Ovary (tissue), 9 donors: ENCODE data around the gene FDX1. TPM values are rescaled to one million over a fixed set of nuclear protein-coding genes. Genes with fewer than 3 reads are reported as not detected.
"Not testable (repeated sequence)": the region's sequence is repeated elsewhere in the genome, so short reads cannot be mapped to it uniquely, and the experiment has no call there.

ENCODE experiments used
- DNase-seq, 5 donors: peaks; one replicate each; pipeline ENCODE4 v3.0.0-alpha.2; 2019 to 2020
- H3K27ac ChIP-seq, 2 donors: fragments of 200-600 bp; one replicate each; pipeline versions ENCODE4 v1.5.1 to v1.8.0; 2019 to 2022
- H3K27me3 ChIP-seq: fragments of 200-600 bp; one replicate; pipeline ENCODE4 v1.8.0; 2022
- H3K36me3 ChIP-seq: fragments of 200-600 bp; sonication (generic); one replicate; pipeline ENCODE4 v1.5.1; 2019
- H3K4me1 ChIP-seq: one replicate; pipeline ENCODE4 v1.8.1; 2013; ENCODE audit warnings: mild to moderate bottlenecking, moderate library complexity; ENCODE audit not compliant: insufficient read depth
- H3K4me3 ChIP-seq: fragments of 200-600 bp; sonication (generic); one replicate; pipeline ENCODE4 v1.5.1; 2017
- H3K9me3 ChIP-seq, 2 donors: fragments of 200-600 bp in 1 of 2; sonication (generic) in 1 of 2; one replicate each; pipeline versions ENCODE4 v1.5.1 to v1.8.1; 2013 to 2019; ENCODE audit warnings: mild to moderate bottlenecking in 1 of 2, moderate library complexity in 1 of 2
- EP300 ChIP-seq: sonication (generic); formaldehyde crosslinking; IDR thresholded peaks from one replicate; pipeline ENCODE4 v1.6.1; 2017; ENCODE audit warnings: antibody characterized with exemption
- POLR2A ChIP-seq: fragments of 450-650 bp; IDR thresholded peaks from one replicate; pipeline ENCODE4 v1.6.1; 2017; ENCODE audit warnings: antibody characterized with exemption, mild to moderate bottlenecking, moderate library complexity
- WGBS, 3 donors: extraction: QIAGEN DNeasy Blood & Tissue Kit in 1 of 3; methylation state at CpG; one replicate each; pipeline versions ENCODE4 v1.1.5 to v1.1.7; 2013 to 2017; 5-methylcytosine and 5-hydroxymethylcytosine counted together
- intact Hi-C, 4 donors: fragments of 100-400 bp; cut with DNase I; formaldehyde crosslinking; loops; one replicate each; pipeline versions ENCODE4 v1.11.0 to v1.15.1; 2022 to 2023
- polyA plus RNA-seq, 2 donors: library from polyadenylated mRNA; stranded (reverse); fragments of 200-250 nt in 1 of 2; fragments of 350-450 nt in 1 of 2; fragmentation: Illumina TruSeq in 1 of 2; extraction: RNeasy Lipid Tissue Mini Kit (QIAGEN cat#74804) in 1 of 2; gene quantifications; one replicate each; pipeline ENCODE4 v1.2.3, GENCODE V29; 2013 to 2014
- total RNA-seq, 7 donors: library from RNA; depleted of rRNA in 2 of 7; stranded (reverse); fragments of >200 nt in 2 of 7; fragmentation: NEBNext Ultra II Directional in 3 of 7; extraction: Animal tissue kit (Norgen Biotek cat#: 25700) in 3 of 7; gene quantifications; one replicate each; pipeline versions ENCODE4 v1.1.0 to v1.2.4, GENCODE V29; 2016 to 2023
- TF ChIP-seq, protein P1 (sequence below), 3 donors: fragments of 450-650 bp in 2 of 3; fragments of 200-600 bp in 1 of 3; IDR thresholded peaks; one replicate each; pipeline versions ENCODE4 v1.5.1 to v1.8.0; 2016 to 2022; ENCODE audit warnings: antibody characterized with exemption in 3 of 3, mild to moderate bottlenecking in 1 of 3
- donor health status: DM: no; HTN: no; CAD: no; lungs with moderate emphysema.
- donor health status: DM: no; HTN: no; CAD: no.
- donor health status: Bipolar disorder and iron deficiency.
- donor health status: DM: yes; HTN: yes; CAD: no.
- donor health status: DM: no; HTN: no; CAD: no.
- donor health status: DM: yes; HTN: yes; CAD: no.

FDX1 gene
- total and polyA plus RNA-seq, 9 donors = 8.3 to 184 (median 13.1) TPM

- no peak overlapping the region for H3K27ac ChIP-seq
- H3K27me3 ChIP-seq = no peaks in the 10 kb centered on the region
- no peaks in the 10 kb centered on the region for H3K36me3 ChIP-seq
- no peak for DNase-seq
- TF ChIP-seq, protein P1, sequence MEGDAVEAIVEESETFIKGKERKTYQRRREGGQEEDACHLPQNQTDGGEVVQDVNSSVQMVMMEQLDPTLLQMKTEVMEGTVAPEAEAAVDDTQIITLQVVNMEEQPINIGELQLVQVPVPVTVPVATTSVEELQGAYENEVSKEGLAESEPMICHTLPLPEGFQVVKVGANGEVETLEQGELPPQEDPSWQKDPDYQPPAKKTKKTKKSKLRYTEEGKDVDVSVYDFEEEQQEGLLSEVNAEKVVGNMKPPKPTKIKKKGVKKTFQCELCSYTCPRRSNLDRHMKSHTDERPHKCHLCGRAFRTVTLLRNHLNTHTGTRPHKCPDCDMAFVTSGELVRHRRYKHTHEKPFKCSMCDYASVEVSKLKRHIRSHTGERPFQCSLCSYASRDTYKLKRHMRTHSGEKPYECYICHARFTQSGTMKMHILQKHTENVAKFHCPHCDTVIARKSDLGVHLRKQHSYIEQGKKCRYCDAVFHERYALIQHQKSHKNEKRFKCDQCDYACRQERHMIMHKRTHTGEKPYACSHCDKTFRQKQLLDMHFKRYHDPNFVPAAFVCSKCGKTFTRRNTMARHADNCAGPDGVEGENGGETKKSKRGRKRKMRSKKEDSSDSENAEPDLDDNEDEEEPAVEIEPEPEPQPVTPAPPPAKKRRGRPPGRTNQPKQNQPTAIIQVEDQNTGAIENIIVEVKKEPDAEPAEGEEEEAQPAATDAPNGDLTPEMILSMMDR (IDR thresholded peaks at IDR 0.05) = no peak
- TF ChIP-seq POLR2A (no peak), EP300 (no peak)
- no peaks in the 10 kb centered on the region for H3K4me1 ChIP-seq
- 94 to 100% (median 98%) methylated on average over 1 of the region's 1 CpG for WGBS, 3 donors
- H3K9me3 ChIP-seq = no peaks in the 10 kb centered on the region
- H3K4me3 ChIP-seq = no peak overlapping the region
- intact Hi-C loops = no loop called here
These were observed 19.1 kb upstream of the FDX1 start for GRCh38 chr11:110410651-110411050.

GRCh38 chr11:110415081-110415480 lies 14.7 kb upstream of the FDX1 start:
- Histone ChIP-seq H3K27me3 (no peaks in the 10 kb centered on the region), H3K4me3 (no peak overlapping the region), H3K36me3 (no peaks in the 10 kb centered on the region), H3K27ac (no peak overlapping the region), H3K9me3 (no peaks in the 10 kb centered on the region), H3K4me1 (no peaks in the 10 kb centered on the region)
- intact Hi-C loops = no loop called here
- no peak for TF ChIP-seq POLR2A
- no peak for TF ChIP-seq EP300
- TF ChIP-seq, protein P1 (IDR thresholded peaks at IDR 0.05) = no peak
- 74 to 81% (median 76%) methylated on average over 2 of the region's 2 CpGs for WGBS, 3 donors
- DNase-seq = no peak

GRCh38 chr11:110421658-110422057 lies 8.1 kb upstream of the FDX1 start:
- H3K27me3 ChIP-seq, H3K4me3 ChIP-seq, H3K4me1 ChIP-seq, H3K9me3 ChIP-seq, DNase-seq, H3K36me3 ChIP-seq, H3K27ac ChIP-seq: not testable (repeated sequence)
- 84 to 90% (median 86%) methylated on average over 6 of the region's 6 CpGs for WGBS, 3 donors
- intact Hi-C loops = loop anchor here in 1 of 4 donors (10.0 kb wide), 1 partner anchor 327 kb away; the partner anchor contains the start of gene ZC3H12C

DNA sequence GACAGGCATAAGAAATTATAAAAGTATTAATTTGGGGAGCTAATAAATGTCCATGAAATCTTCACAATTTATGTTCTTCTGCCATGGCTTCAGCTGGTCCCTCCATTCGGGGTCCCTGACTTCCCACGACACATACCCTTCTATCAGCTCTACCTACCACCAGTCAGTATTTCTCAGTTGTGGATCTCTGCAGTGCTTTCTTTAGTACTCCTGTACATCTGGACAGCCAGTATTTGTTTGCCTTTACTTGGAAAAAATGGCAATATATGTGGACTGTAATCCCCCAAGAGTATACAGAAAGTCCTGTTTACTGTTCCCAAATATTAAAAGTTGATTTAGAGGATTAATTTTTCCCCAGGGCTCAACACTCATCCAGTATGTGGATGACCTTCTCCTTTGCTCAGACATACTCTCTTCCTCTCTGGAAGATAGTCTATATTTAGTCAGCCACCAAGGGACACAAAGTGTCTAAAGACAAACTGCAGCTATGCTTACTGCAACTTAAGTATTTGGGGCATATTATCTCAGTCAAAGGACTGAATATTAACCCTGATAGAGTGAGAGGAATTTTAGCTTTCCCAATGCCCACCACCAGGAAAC lies 7.3 kb upstream of the FDX1 start:
- Histone ChIP-seq H3K4me3 (no peak overlapping the region), H3K36me3 (no peaks in the 10 kb centered on the region), H3K27me3 (no peaks in the 10 kb centered on the region), H3K4me1 (no peaks in the 10 kb centered on the region), H3K9me3 (no peaks in the 10 kb centered on the region), H3K27ac (no peak overlapping the region)
- 91 to 95% (median 92%) methylated on average over 2 of the region's 2 CpGs for WGBS, 3 donors
- intact Hi-C loops = loop anchor here in 1 of 4 donors (10.0 kb wide), 1 partner anchor 328 kb away; the partner anchor contains the start of gene ZC3H12C
- DNase-seq = no peak
- TF ChIP-seq POLR2A (no peak), EP300 (no peak)
- TF ChIP-seq, protein P1 (IDR thresholded peaks at IDR 0.05) = no peak

GRCh38 chr11:110424775-110425444 lies 4.8 kb upstream of the FDX1 start:
- WGBS, 3 donors = 83 to 91% (median 84%) methylated on average over 3 of the region's 3 CpGs
- DNase-seq = no peak
- Histone ChIP-seq H3K9me3 (no peaks in the 10 kb centered on the region), H3K36me3 (no peaks in the 10 kb centered on the region), H3K4me1 (no peaks in the 10 kb centered on the region), H3K4me3 (no peak overlapping the region), H3K27me3 (no peaks in the 10 kb centered on the region), H3K27ac (no peak overlapping the region)
- intact Hi-C loops = loop anchor here in 1 of 4 donors (10.0 kb wide), 1 partner anchor 330 kb away; the partner anchor contains the start of gene ZC3H12C
- no peak for TF ChIP-seq POLR2A
- TF ChIP-seq EP300 = no peak
- TF ChIP-seq, protein P1 (IDR thresholded peaks at IDR 0.05) = no peak
